ENCODE measurements around the gene MUC6.

Gene MUC6

GRCh38 chr11:1030556-1030955 is 6.0 kb downstream of the MUC6 start:
- in situ Hi-C loops (cut with MboI; ENCODE audit: low sequenced_read_pairs, unreplicated experiment), result loop anchor here (25.0 kb wide), 1 partner anchor 107 kb away; no protein-coding TSS in a partner anchor

GRCh38 chr11:1030086-1030485 is 6.4 kb downstream of the MUC6 start:
- no peak for TF ChIP-seq CTCF (IDR thresholded peaks at IDR 0.05; ENCODE audit: borderline replicate concordance, control extremely low read depth, extremely low read depth, insufficient read depth, missing control alignments)
- no peak for DNase-seq (ENCODE audit: low spot score)
- in situ Hi-C loops (cut with MboI; ENCODE audit: low sequenced_read_pairs, unreplicated experiment), result loop anchor here (25.0 kb wide), 1 partner anchor 107 kb away; no protein-coding TSS in a partner anchor

More at GRCh38 chr11:1030556-1030955, 6.0 kb downstream of the MUC6 start:
- DNase-seq (ENCODE audit: low spot score), result no peak
- no peak for TF ChIP-seq CTCF (IDR thresholded peaks at IDR 0.05; ENCODE audit: borderline replicate concordance, control extremely low read depth, extremely low read depth, insufficient read depth, missing control alignments)

- in situ Hi-C loops (cut with MboI; ENCODE audit: low sequenced_read_pairs, unreplicated experiment), result loop anchor here (25.0 kb wide), 1 partner anchor 108 kb away; no protein-coding TSS in a partner anchor
These were observed 6.9 kb downstream of the MUC6 start for GRCh38 chr11:1029654-1030053.

GRCh38 chr11:1029051-1029450 is 7.5 kb downstream of the MUC6 start:
- no peak for TF ChIP-seq CTCF (IDR thresholded peaks at IDR 0.05; ENCODE audit: borderline replicate concordance, control extremely low read depth, extremely low read depth, insufficient read depth, missing control alignments)
- in situ Hi-C loops (cut with MboI; ENCODE audit: low sequenced_read_pairs, unreplicated experiment), result loop anchor here (25.0 kb wide), 1 partner anchor 108 kb away; no protein-coding TSS in a partner anchor
- no peak for DNase-seq (ENCODE audit: low spot score)

More at GRCh38 chr11:1029654-1030053, 6.9 kb downstream of the MUC6 start:
- no peak for DNase-seq (ENCODE audit: low spot score)
- TF ChIP-seq CTCF (IDR thresholded peaks at IDR 0.05; ENCODE audit: borderline replicate concordance, control extremely low read depth, extremely low read depth, insufficient read depth, missing control alignments), result no peak

- TF ChIP-seq CTCF (IDR thresholded peaks at IDR 0.05; ENCODE audit: borderline replicate concordance, control extremely low read depth, extremely low read depth, insufficient read depth, missing control alignments), result no peak
- in situ Hi-C loops (cut with MboI; ENCODE audit: low sequenced_read_pairs, unreplicated experiment), result loop anchor here (25.0 kb wide), 1 partner anchor 109 kb away; no protein-coding TSS in a partner anchor
- no peak for DNase-seq (ENCODE audit: low spot score)
These were observed 7.9 kb downstream of the MUC6 start for GRCh38 chr11:1028616-1029015.

GRCh38 chr11:1028291-1028540 is 8.3 kb downstream of the MUC6 start:
- in situ Hi-C loops (cut with MboI; ENCODE audit: low sequenced_read_pairs, unreplicated experiment), result loop anchor here (25.0 kb wide), 1 partner anchor 109 kb away; no protein-coding TSS in a partner anchor
- DNase-seq (ENCODE audit: low spot score), result no peak
- TF ChIP-seq CTCF (IDR thresholded peaks at IDR 0.05; ENCODE audit: borderline replicate concordance, control extremely low read depth, extremely low read depth, insufficient read depth, missing control alignments), result no peak
